Mesenteric fat pad (tissue), 1 donor: ENCODE results near the gene ANAPC5. TPM values are rescaled to one million over a fixed set of nuclear protein-coding genes. Genes with fewer than 3 reads are reported as not detected.
"Not testable (repeated sequence)": the region's sequence is repeated elsewhere in the genome, so short reads cannot be mapped to it uniquely, and the experiment has no call there.

ENCODE experiments used
- DNase-seq: peaks from one replicate; pipeline ENCODE4 v3.0.0-alpha.2; 2020; ENCODE audit warnings: low spot score
- total RNA-seq: library from RNA; stranded (reverse); fragmentation: NEBNext Ultra II Directional; extraction: Animal tissue kit (Norgen Biotek cat#: 25700); gene quantifications from one replicate; pipeline ENCODE4 v1.2.1, GENCODE V29; 2021
- donor health status: DM: yes; HTN: yes; CAD: no.

The ANAPC5 gene
- total RNA-seq, 1 donor from 2014 or later = 80.9 TPM

DNA sequence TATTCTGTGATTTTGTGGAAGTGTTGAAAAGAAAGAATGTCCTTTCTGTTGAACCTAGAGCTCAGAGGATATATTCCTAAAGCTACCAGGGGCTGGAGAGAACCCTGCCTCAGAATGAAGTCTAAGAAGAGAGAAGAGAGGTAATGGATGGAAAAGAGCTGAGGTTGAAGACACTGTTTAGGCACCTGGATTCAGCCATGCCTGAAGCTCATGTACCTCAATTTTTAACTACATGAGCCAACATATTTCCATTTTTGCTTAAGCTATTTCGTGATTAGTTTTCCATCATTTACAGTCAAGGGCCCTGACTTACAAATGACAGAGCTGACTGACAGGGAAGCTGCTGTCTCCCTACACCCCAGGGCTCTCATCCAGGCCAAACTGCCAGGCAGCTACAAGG, 66.4 kb downstream of the ANAPC5 start:
- no peak for DNase-seq

GRCh38 chr12:121284551-121285390, 67.4 kb downstream of the ANAPC5 start:
- DNase-seq = no peak

GRCh38 chr12:121283841-121284240, 68.4 kb downstream of the ANAPC5 start:
- no peak for DNase-seq

DNA sequence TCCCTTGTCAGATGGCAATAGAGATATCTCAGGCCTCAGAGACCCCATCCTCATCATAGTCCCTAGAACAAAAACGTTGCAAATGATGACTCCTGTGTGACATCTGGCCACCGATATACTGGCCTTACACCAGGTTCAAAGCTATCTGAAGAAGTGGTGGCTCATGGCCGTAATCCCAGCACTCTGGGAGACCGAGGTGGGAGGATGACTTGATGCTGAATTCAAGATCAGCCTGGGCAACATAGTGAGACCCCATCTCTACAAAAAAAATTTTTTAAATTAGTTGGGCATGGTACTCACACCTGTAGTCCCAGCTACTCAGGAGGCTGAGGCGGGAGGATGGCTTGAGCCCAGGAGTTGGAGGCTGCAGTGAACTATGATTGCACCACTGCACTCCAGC, 68.8 kb downstream of the ANAPC5 start:
- no peak for DNase-seq

DNA sequence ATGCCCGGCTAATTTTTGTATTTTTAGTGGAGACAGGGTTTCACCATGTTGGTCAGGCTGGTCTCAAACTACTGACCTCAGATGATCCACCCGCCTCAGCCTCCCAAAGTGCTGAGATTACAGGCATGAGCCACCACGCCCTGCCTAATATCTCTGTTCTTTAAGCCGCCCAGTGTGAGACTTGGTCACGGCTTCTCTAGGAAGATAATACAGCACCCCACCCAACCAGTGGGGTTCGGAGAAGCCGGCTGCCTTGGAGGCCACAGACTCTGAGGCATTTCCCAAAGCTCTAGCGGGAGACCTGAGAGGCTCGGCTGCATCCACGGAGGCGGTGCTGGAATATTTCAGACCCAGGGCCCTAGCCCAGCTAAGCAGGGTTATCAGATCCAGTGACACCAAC, 69.3 kb downstream of the ANAPC5 start:
- DNase-seq = not testable (repeated sequence)

GRCh38 chr12:121282072-121282742, 70.0 kb downstream of the ANAPC5 start:
- DNase-seq = no peak

GRCh38 chr12:121281116-121281515, 71.1 kb downstream of the ANAPC5 start:
- not testable (repeated sequence) for DNase-seq

- not testable (repeated sequence) for DNase-seq
Observed at GRCh38 chr12:121280531-121280930, 71.7 kb downstream of the ANAPC5 start.

GRCh38 chr12:121279507-121279915, 72.7 kb downstream of the ANAPC5 start:
- no peak for DNase-seq

GRCh38 chr12:121279071-121279375, 73.2 kb downstream of the ANAPC5 start:
- DNase-seq = no peak

- DNase-seq = no peak
Observed at GRCh38 chr12:121278169-121279070, 73.8 kb downstream of the ANAPC5 start.

DNA sequence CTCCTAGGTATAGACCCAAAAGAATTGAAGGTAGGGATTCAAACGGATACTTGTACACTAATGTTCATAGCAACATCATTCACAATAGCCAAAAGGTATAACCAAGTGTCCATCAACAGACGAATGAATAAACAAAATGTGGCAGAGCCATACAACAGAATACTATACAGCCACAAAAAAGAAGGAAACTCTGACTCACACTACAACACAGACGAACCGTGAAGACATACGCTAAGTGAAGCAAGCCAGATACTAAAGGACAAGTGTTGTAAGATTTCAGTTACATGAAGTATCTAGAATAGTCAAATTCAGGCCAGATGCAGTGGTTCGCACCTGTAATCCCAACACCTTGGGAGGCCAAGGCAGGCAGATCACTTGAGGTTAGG, 74.8 kb downstream of the ANAPC5 start:
- DNase-seq = no peak

DNA sequence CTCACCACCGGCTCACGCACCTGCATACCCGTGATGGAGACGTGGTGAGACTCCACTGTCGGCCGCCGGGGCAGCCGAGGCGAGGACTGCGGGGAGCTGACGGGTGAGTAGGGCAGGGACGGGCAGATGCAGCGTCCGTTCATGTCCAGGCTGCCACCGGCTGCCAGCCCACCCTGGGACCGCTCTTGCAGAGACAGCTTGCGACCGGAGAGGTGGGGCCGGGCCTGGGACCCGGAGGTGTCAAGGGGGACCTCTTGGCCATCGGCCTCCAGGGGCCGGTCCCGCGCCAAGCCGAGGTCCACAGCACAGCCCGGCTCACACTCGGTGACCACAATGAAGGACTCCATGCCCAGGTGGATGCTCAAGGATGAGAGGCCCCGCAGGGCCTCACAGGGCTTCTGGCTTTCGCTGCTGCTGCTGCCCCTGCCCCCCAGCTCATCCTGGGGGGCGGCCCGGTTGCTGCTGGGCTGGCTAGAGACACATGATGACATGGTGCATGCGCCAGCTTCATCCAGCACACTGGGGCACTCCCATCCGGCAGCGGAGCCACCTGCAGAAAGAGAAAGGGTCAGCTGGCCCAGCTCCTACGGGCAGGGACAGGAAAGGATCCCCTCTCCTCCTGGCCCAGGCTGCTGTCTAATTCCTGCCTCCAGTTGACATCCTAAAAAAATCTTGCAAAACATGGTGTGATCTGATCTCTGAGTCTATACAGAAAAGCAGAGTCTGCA, 78.0 kb downstream of the ANAPC5 start:
- no peak for DNase-seq

GRCh38 chr12:121273364-121273896, 78.8 kb downstream of the ANAPC5 start:
- DNase-seq = no peak

GRCh38 chr12:121267822-121268221, 84.4 kb downstream of the ANAPC5 start:
- no peak for DNase-seq

- DNase-seq = no peak
Observed at GRCh38 chr12:121264951-121265515, 87.2 kb downstream of the ANAPC5 start.

DNA sequence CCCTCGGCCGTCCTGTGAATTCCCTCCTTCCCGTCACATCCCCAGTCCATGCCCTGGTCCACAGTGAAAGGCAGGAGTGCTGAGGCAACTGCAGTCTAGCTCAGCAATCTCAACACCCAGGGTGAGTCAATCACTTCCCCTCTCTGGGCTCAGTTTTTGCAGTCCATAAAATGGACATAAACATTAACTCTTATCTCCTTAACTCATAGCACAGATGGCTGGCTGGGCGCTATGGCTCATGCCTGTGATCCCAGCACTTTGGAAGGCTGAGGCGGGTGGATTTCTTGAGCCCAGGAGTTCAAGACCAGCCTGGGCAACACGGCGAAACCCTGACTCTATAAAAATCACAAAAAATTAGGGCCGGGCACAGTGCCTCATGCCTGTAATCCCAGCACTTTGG, 88.1 kb downstream of the ANAPC5 start:
- no peak for DNase-seq

DNA sequence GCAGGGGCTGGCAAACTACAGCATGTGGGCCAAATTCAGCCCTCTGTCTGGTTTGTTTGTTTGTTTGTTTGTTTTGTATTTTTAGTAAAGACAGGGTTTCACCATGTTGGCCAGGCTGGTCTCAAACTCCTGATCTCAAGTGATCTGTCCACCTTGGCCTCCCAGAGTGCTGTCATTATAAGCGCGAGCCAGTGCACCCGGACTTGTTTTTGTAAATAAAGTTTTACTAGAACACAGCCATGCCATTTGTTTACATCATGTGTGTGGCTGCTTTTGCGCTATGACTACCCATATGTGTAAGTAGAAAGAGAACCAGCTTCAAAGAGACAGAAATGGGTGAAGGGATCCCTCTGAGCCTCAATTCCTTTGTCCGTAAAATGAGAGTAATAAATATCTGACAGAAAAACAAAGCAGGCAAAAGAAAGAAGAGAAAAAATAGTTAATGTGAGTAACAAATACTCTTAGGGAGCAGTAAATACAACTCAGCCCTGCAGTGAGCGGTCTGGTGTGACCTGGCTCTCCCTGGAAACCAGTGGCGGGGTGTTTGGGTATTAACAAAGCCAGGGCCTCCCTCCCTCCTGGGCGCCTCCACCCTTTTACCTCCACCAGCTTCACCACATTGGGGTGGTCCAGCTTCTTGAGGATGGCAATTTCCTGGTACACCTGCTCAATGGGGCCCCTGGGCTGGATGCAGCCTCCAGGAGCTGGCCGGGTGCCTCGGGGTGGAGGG, 88.8 kb downstream of the ANAPC5 start:
- DNase-seq = no peak

GRCh38 chr12:121261398-121261797, 90.8 kb downstream of the ANAPC5 start:
- DNase-seq = no peak

DNA sequence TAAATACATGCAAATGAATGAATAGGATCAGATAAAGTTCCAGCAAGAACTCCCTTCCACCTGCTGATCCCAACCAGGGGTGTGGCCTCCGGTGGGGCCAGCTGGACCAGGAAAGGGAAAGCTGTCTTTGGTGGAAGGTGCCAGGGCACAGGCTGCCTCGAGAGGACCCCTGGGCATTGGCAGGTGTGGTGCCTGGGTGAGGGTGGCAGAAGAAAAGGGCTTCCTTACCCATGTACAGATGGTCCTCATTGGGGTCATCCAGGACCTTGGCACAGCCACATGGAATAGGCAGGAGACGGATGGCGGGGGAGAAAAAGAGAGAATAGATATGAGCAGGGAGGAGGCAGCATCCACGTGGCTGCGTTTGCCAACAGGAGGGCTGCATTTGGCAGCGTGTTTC, 92.1 kb downstream of the ANAPC5 start:
- no peak for DNase-seq
